Stomach (tissue), 4 donors: ENCODE data around the gene ABCA13.

Experiments
- POLR2AphosphoS5 ChIP-seq, 3 donors: sonication (generic); formaldehyde crosslinking; IDR thresholded peaks; one replicate each; pipeline ENCODE4 v1.6.1; 2016; ENCODE audit warnings: antibody characterized with exemption in 3 of 3
- TF ChIP-seq, protein P1 (sequence below), 7 experiments: fragments of 450-650 bp in 4 of 7; fragments of 200-600 bp in 3 of 7; sonication (generic) in 3 of 7; IDR thresholded peaks; one replicate each; pipeline ENCODE4 v1.5.1; 2016 to 2019; ENCODE audit warnings: antibody characterized with exemption in 7 of 7, control low read depth in 2 of 7, mild to moderate bottlenecking in 1 of 7

DNA sequence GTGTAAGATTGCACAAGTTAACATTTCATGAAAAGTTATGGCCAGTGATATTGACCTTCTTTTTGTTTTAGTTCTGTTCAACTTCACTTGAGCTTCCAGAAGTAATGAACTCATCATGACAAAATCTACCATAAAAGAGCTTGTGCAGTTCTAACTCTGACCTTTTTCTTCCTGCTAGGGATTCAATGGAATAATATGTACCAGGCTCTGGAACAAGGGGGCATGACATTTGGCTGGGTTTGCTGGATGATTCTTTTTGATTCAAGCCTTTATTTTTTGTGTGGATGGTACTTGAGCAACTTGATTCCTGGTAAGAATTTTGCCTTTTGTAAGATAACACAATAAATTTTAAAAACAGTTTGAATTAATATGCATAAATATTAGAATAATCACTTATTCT is 205.0 kb downstream of the ABCA13 start:
- TF ChIP-seq, protein P1, sequence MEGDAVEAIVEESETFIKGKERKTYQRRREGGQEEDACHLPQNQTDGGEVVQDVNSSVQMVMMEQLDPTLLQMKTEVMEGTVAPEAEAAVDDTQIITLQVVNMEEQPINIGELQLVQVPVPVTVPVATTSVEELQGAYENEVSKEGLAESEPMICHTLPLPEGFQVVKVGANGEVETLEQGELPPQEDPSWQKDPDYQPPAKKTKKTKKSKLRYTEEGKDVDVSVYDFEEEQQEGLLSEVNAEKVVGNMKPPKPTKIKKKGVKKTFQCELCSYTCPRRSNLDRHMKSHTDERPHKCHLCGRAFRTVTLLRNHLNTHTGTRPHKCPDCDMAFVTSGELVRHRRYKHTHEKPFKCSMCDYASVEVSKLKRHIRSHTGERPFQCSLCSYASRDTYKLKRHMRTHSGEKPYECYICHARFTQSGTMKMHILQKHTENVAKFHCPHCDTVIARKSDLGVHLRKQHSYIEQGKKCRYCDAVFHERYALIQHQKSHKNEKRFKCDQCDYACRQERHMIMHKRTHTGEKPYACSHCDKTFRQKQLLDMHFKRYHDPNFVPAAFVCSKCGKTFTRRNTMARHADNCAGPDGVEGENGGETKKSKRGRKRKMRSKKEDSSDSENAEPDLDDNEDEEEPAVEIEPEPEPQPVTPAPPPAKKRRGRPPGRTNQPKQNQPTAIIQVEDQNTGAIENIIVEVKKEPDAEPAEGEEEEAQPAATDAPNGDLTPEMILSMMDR (IDR thresholded peaks at IDR 0.05): no peak
- TF ChIP-seq POLR2AphosphoS5 (IDR thresholded peaks at IDR 0.05): no peak
